ENCODE measurements around the gene HSF2BP.

- TF ChIP-seq EP300 (IDR thresholded peaks at IDR 0.05; ENCODE audit: borderline replicate concordance in 1 of 2, low read depth in 2 of 2, low read length in 2 of 2) = no peak
- TF ChIP-seq CTCF (IDR thresholded peaks at IDR 0.05; ENCODE audit: control extremely low read depth in 1 of 3, insufficient read depth in 1 of 3, low read depth in 1 of 3, low read length in 3 of 3) = no peak
- TF ChIP-seq TAF1 (IDR thresholded peaks at IDR 0.05; ENCODE audit: low read depth, low read length) = no peak
- TF ChIP-seq POLR2A (IDR thresholded peaks at IDR 0.05; ENCODE audit: control extremely low read depth in 1 of 2, low read depth in 2 of 2, low read length in 2 of 2) = no peak
- TF ChIP-seq MAX (IDR thresholded peaks at IDR 0.05) = no peak
- no peak for TF ChIP-seq SIN3A (conservative IDR thresholded peaks at IDR 0.05 in 1 of 2, IDR thresholded peaks at IDR 0.05 in 1 of 2; ENCODE audit: low read depth in 1 of 2, low read length in 2 of 2)
- TF ChIP-seq BRCA1 (IDR thresholded peaks at IDR 0.05; ENCODE audit: low read depth, low read length) = no peak
- TF ChIP-seq GABPA (IDR thresholded peaks at IDR 0.05; ENCODE audit: borderline replicate concordance, insufficient read depth, low read length) = no peak
- TF ChIP-seq ATF2 (IDR thresholded peaks at IDR 0.05; ENCODE audit: low read length) = no peak
- TF ChIP-seq TCF12 (IDR thresholded peaks at IDR 0.05; ENCODE audit: low read depth, low read length) = no peak
- no peak for TF ChIP-seq USF2 (IDR thresholded peaks at IDR 0.05; ENCODE audit: low read length)
These were observed 1.8 kb downstream of the HSF2BP start for GRCh38 chr21:43657355-43658087.
